Hepatic stellate cell (primary cell): ENCODE data around the gene WRNIP1.
"Not testable (repeated sequence)": the region's sequence is repeated elsewhere in the genome, so short reads cannot be mapped to it uniquely, and the experiment has no call there.

Source experiments
- DNase-seq: peaks from one replicate; pipeline ENCODE4 v3.0.0; 2011; ENCODE audit warnings: low spot score

The WRNIP1 gene

DNA sequence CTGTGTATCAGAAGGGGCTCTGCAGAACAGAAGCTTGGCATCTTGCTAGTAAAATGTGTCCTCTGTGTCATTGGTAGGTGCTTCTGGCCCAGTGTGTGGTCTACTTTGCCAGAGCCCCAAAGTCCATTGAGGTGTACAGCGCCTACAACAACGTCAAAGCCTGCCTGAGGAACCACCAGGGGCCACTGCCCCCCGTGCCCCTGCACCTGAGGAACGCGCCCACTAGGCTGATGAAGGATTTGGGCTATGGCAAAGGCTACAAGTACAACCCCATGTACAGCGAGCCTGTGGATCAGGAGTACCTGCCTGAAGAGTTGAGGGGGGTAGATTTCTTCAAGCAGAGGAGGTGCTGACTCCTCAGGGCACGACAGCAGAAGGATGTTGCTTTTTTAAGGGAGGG, 19.7 kb downstream of the WRNIP1 start:
- no peak for DNase-seq

DNA sequence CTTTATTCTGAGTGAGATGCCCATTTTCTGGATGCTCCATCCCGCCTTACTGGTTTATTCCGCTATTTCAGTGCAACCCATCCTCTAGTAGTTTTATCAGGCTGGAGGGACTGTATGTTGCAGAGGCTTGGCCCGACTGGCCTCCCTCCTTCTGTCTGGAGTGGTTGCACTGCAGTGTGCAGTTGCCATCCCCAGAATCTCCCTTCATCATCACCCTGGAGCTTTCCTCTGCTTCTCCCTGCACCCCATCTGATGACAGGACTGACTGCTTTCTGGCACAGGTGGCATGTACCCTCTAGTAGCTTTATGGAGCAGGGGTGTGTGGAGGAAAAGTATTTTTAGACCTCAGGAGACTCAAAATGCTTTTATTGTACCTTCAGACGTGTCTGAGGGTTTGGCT, 21.1 kb downstream of the WRNIP1 start:
- DNase-seq: no peak

DNA sequence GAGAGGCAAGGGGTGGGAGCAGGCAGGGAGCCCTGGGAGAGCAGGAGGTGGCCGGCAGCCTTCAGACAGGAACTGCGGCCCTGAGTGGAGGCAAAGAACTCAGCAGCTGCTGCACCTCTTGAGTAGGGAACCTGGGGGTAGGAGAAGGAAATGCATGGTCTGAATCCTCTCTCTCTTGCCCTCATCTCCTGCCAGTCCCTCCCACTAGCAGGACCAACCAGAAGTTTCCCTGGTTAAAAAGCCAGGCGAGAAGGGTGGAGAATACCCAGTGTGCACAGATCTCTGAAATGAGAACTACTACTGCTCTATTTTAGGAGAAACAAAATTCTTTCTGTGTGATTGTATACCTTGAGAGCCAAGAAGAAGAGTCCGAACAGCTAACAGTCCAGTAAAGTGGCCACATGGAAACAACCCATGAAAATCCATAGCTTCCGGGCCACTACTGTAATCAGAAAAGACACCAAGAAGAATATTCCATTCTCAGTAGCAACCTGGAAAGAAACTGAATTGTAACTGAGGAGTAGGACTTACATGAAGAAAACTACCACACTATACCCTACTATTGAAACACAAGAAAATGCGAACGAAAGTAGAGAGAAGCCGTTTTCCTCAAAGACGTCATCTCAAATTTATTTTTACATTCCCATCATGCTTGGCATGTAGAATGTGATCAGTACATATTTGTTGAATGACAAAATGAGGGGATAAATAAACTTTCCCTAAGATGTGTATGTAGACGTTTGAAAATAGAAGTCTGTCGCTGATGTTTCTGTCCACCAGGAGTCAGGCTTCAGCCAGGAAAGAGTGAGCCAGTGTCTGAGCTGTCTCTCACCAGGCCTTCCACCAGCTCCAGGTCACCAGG, 25.6 kb downstream of the WRNIP1 start:
- DNase-seq: peak; percentile 88

DNA sequence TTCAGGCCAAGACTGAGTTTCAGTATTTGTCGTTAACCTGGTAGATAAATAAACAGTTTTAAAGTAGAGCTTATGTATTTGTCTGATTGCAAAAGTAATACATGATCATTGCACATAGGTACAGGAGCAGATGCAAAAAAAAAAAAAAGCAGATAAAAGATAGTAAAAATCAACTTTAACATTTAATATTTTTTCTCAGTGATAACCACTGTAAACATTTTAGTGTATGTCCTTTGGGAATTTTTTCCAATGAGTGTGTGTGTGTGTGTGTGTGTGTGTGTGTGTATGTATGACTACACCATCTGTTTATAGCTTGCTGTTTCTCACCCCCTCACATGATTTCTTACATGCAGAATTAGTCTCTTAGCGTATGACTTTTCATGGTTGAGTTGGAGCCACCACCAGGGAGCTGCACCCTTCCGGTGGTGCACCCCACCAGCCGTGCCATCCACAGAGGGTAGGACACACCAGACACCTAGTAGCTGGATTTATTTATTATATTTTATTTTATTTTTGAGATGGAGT, 26.3 kb downstream of the WRNIP1 start:
- DNase-seq: no peak

GRCh38 chr6:2792330-2793110, 27.3 kb downstream of the WRNIP1 start:
- DNase-seq: no peak

- no peak for DNase-seq
These were observed 28.4 kb downstream of the WRNIP1 start for GRCh38 chr6:2793534-2794151.

DNA sequence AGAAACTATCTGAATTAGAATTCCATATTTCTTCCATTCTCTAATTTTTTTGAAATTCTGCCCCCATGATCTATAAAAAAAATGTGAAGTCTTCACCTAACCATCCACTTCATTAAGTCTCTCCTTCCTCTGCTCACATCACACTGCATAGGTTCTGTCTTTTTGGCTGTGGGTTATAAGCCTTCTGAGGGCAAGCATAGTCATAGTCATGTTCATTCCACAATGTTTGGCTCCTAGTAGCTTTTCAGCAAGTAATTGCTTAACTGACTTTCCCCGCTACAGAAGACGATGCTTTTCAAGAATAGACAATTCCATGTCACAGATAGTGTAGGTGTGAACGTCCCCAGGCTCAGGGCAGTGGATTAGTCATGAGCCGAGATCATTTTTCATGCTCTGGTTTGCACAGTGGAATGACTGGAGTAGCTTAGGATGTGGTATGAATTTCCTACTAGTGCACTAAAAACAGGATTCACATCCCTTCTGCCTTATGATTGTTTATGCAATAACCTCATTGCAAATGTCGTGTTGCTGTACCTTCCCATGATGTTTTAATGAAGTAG, 29.1 kb downstream of the WRNIP1 start:
- DNase-seq: peak; percentile 25

DNA sequence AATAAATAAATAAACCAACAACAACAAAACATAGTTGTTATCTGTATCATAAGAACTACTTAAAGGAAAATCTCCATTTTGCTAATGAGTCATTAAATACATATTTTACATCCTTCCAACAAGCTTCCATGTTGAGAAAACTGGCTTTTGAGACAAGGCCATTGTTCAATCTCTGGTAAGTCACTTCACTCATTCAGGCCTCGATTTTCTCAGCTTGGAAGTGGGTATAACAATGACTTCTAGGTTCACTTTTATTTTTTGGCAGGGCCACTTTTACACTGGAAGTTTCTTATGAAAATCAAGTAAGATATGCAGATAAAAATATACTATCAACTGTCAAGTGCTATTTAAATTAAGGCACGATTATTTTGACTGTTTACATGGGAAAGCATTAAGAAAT, 30.0 kb downstream of the WRNIP1 start:
- DNase-seq: no peak

DNA sequence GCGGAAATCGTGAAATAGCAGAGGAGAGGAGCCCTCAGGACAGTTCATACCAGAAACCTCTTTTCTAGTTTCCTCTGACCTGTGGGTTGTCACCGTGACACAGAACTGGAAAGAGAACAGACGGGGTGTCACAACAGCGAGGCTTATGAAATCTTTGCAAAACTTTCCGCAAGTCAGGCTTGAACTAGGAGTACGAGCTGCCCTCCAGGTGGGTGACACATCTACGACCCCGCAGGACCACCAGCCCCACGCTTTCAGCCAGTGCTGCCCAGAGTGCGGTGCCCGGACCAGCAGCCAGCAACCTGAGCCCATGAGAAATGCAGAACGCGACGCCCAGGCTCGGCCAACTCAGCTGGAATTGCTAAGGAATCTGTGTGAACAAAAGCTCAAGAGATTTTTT, 30.8 kb downstream of the WRNIP1 start:
- no peak for DNase-seq

- DNase-seq: no peak
These were observed 31.7 kb downstream of the WRNIP1 start for GRCh38 chr6:2796861-2797260.

- DNase-seq: no peak
These were observed 32.4 kb downstream of the WRNIP1 start for GRCh38 chr6:2797564-2798031.

GRCh38 chr6:2798586-2799134, 33.5 kb downstream of the WRNIP1 start:
- DNase-seq: no peak

DNA sequence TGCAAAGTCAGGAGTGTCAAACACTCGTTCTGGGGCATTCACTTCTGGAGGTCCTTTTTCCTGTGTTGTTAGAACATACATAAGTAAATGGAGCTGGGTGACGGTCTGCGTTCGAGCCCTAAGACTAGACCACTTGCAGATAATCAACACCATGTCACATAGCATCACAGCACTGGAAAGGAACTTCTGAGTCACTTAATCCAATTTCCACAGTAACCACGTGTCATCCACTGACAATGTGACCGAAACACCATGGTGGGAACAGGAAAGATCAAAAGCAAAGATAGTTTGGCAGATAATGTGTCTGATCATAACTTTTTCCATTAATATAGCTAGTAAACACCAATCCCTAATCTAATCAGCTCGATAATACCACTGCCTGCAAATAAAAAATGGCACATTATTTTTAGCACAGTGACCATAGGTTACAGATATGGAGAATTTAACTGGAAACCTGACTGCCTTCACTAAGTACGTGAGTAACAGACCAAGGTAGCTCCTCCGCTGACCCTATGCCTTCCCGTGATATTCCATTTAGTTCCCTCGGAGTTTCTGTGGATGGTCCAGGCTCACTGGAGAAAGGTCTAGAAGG, 34.8 kb downstream of the WRNIP1 start:
- no peak for DNase-seq

DNA sequence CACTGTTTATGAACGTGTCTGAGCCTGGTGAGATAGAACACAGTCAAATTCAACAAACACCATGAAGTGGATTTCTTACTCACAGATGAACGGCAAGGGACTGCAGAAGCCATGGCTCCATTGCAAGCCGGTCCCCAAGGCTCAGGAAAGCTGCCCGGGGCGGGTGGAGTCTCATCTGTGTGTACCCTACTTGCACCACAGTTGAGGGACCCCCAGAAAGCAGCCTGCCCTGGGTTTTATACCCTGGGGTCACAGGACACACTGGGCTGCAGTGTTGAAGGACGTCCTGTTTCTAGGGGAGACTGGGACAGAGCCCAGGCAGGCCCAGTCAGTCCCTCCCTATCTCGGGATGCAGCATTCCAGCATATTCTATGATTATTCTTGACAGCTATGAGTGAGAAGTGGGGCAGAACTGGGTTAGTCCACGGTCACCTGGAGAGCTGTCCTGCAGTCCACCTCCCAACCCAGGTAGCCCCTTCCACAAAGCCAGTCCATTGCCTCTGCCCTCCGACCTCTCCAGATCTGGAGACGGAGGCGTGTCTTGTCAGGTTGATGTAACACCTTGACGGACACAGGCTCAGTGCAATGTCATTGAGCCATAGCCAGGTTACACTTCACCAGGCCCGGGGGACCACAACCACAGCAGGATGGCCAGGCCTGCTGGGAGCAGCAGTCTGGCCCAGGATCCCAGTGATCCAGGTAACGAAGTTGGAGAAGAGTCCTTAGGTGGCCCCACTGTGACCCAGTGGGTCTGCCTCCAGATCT, 35.5 kb downstream of the WRNIP1 start:
- no peak for DNase-seq

- not testable (repeated sequence) for DNase-seq
These were observed 36.5 kb downstream of the WRNIP1 start for GRCh38 chr6:2801687-2802086.

DNA sequence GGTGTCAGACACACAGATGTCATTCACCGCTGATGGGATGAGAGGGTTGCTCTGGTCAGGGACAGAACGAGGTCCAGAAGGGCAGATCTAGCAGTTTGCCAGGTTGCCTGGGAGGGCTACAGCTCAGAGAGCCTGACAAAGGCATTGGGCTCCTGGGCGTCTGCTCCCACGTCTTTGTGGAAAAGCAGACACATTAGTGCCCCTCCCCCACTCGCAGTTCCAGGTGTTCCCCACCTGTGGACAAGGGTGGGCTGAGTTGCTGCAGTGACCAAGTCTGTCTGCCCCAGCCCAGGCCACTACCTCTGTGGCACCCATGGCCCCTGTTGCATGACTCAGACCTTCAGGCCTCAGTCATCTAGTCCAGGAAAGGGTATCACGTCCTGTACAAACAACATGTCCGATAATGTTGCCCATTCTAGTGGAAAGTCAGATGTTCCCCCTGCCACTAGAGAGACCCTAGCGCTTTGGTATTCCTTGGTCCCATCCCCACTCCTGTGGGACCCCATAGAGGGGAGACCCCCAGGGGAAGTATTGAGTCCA, 37.4 kb downstream of the WRNIP1 start:
- DNase-seq: no peak

- DNase-seq: no peak
These were observed 38.7 kb downstream of the WRNIP1 start for GRCh38 chr6:2803731-2804429.

GRCh38 chr6:2804516-2804915, 39.3 kb downstream of the WRNIP1 start:
- DNase-seq: no peak

GRCh38 chr6:2805031-2805430, 39.8 kb downstream of the WRNIP1 start:
- DNase-seq: no peak

- no peak for DNase-seq
These were observed 41.5 kb downstream of the WRNIP1 start for GRCh38 chr6:2806644-2807043.
